SK-N-SH (cell line): ENCODE data around the gene ZNF346. TPM values are rescaled to one million over a fixed set of nuclear protein-coding genes. Genes with fewer than 3 reads are reported as not detected.

Experiments
- CTCF ChIA-PET: fragments of 300-600, 350-600 bp; formaldehyde crosslinking; extraction: SDS; loops from one replicate; lab custom pipeline; 2021; lab: Yijun Ruan, JAX
- POLR2A ChIA-PET: fragments of 350-600 bp; sonication (Branson Sonifier 250); formaldehyde crosslinking; extraction: SDS; loops from one replicate; lab custom pipeline; 2020; ENCODE audit warnings: antibody characterized with exemption, inconsistent platforms; lab: Yijun Ruan, JAX
- DNase-seq: peaks from one replicate; pipeline ENCODE4 v3.0.0; 2012
- H2AFZ ChIP-seq: fragments of 200-600 bp; sonication (generic); 2 replicates; pipeline ENCODE4 v1.8.1; 2016; ENCODE audit warnings: antibody characterized with exemption, mild to moderate bottlenecking, low read depth
- H3F3A ChIP-seq: fragments of 200-600 bp; sonication (generic); replicated peaks from 2 replicates; pipeline ENCODE3; 2016; ENCODE audit warnings: antibody characterized with exemption, mild to moderate bottlenecking; ENCODE audit not compliant: insufficient read depth
- H3K27ac ChIP-seq, 2 experiments: fragments of 200-500 bp in 1 of 2; fragments of 200-600 bp in 1 of 2; sonication (Bioruptor generic) in 1 of 2; sonication (generic), shearing (Covaris generic) in 1 of 2; 2 replicates each; pipeline versions ENCODE4 v1.5.1 to v1.6.1; 2014 to 2016; ENCODE audit warnings: low read depth in 2 of 2, inconsistent platforms in 1 of 2, low read length in 1 of 2, mild to moderate bottlenecking in 1 of 2, mixed read lengths in 1 of 2
- H3K27me3 ChIP-seq: fragments of 200-600 bp; sonication (generic), shearing (Covaris generic); 2 replicates; pipeline ENCODE4 v1.6.1; 2016; ENCODE audit warnings: mixed run types; ENCODE audit not compliant: insufficient read depth
- H3K36me3 ChIP-seq, 2 experiments: fragments of 200-500 bp in 1 of 2; fragments of 200-600 bp in 1 of 2; sonication (Bioruptor generic) in 1 of 2; sonication (generic) in 1 of 2; replicated peaks in 1 of 2; 2 replicates each; pipeline versions ENCODE3 to v1.5.1; 2014 to 2016; ENCODE audit warnings: low read length in 1 of 2, mild to moderate bottlenecking in 1 of 2; ENCODE audit not compliant: insufficient read depth in 2 of 2, control insufficient read depth in 1 of 2
- H3K4me1 ChIP-seq, 2 experiments: fragments of 200-500 bp in 1 of 2; fragments of 200-600 bp in 1 of 2; sonication (Bioruptor generic) in 1 of 2; sonication (generic), shearing (Covaris generic) in 1 of 2; 2 replicates each; pipeline versions ENCODE4 v1.5.1 to v1.6.1; 2014 to 2016; ENCODE audit warnings: low read depth in 1 of 2, low read length in 1 of 2, mixed run types in 1 of 2; ENCODE audit not compliant: insufficient read depth in 2 of 2, control insufficient read depth in 1 of 2
- H3K4me2 ChIP-seq: fragments of 200-600 bp; sonication (generic), shearing (Covaris generic); 2 replicates; pipeline ENCODE4 v1.6.1; 2017; ENCODE audit warnings: mixed run types
- H3K4me3 ChIP-seq, 2 experiments: fragments of 200-500 bp in 1 of 2; fragments of 200-600 bp in 1 of 2; sonication (Bioruptor generic) in 1 of 2; sonication (generic), shearing (Covaris generic) in 1 of 2; 2 replicates each; pipeline versions ENCODE4 v1.5.1 to v1.8.1; 2014 to 2016; ENCODE audit warnings: low read depth in 2 of 2, inconsistent platforms in 1 of 2, low read length in 1 of 2, mild to moderate bottlenecking in 1 of 2, mixed read lengths in 1 of 2, moderate library complexity in 1 of 2
- H3K79me2 ChIP-seq: fragments of 200-600 bp; sonication (generic); 2 replicates; pipeline ENCODE4 v1.8.1; 2017; ENCODE audit warnings: mild to moderate bottlenecking; ENCODE audit not compliant: insufficient read depth
- H3K9ac ChIP-seq: fragments of 200-600 bp; sonication (generic); 2 replicates; pipeline ENCODE4 v1.6.1; 2017; ENCODE audit warnings: mixed run types
- H3K9me2 ChIP-seq: fragments of 200-600 bp; sonication (generic); 2 replicates; pipeline ENCODE4 v1.6.1; 2017; ENCODE audit warnings: mixed run types
- H3K9me3 ChIP-seq: fragments of 200-600 bp; sonication (generic); 2 replicates; pipeline ENCODE4 v1.6.1; 2017; ENCODE audit warnings: mixed run types, mild to moderate bottlenecking, moderate library complexity
- H4K20me1 ChIP-seq: fragments of 200-600 bp; sonication (generic); 2 replicates; pipeline ENCODE4 v1.6.1; 2017; ENCODE audit warnings: mild to moderate bottlenecking, mixed run types; ENCODE audit not compliant: insufficient read depth
- ELF1 ChIP-seq: IDR thresholded peaks from 2 replicates; pipeline ENCODE4 v1.4.0; 2012
- FOXJ3 ChIP-seq: sonication (generic); formaldehyde crosslinking; IDR thresholded peaks from 2 replicates; pipeline ENCODE4 v1.5.1; 2020; ENCODE audit warnings: mild to moderate bottlenecking, missing genetic modification reagents
- GABPA ChIP-seq: IDR thresholded peaks from 2 replicates; pipeline ENCODE4 v1.4.0; 2012; ENCODE audit warnings: low read depth, mild to moderate bottlenecking
- GATA2 ChIP-seq: sonication (generic); formaldehyde crosslinking; IDR thresholded peaks from 2 replicates; pipeline ENCODE4 v1.5.0; 2020; ENCODE audit warnings: mild to moderate bottlenecking, missing genetic modification reagents
- MXI1 ChIP-seq: IDR thresholded peaks from 2 replicates; pipeline ENCODE4 v1.6.1; 2012; ENCODE audit warnings: mild to moderate bottlenecking, low read depth, low read length, improper control_type of control experiment
- NFIC ChIP-seq: IDR thresholded peaks from 2 replicates; pipeline ENCODE4 v1.4.0; 2012; ENCODE audit warnings: borderline replicate concordance
- NRF1 ChIP-seq: IDR thresholded peaks from 2 replicates; pipeline ENCODE4 v1.6.1; 2012; ENCODE audit warnings: low read depth, mild to moderate bottlenecking, low read length
- RFX5 ChIP-seq: IDR thresholded peaks from 2 replicates; pipeline ENCODE4 v1.6.1; 2012; ENCODE audit warnings: mild to moderate bottlenecking, improper control_type of control experiment, low read length
- SIN3A ChIP-seq: IDR thresholded peaks from 2 replicates; pipeline ENCODE4 v1.6.1; 2012; ENCODE audit warnings: low read depth, mild to moderate bottlenecking, low read length, moderate library complexity, borderline replicate concordance
- TAF1 ChIP-seq: IDR thresholded peaks from 2 replicates; pipeline ENCODE4 v1.6.1; 2012; ENCODE audit warnings: low read depth, mild to moderate bottlenecking, low read length, moderate library complexity, borderline replicate concordance
- YY1 ChIP-seq: IDR thresholded peaks from 2 replicates; pipeline ENCODE4 v1.4.0; 2012; ENCODE audit warnings: low read depth, mild to moderate bottlenecking
- WGBS: methylation state at CpG from one replicate; pipeline ENCODE4 v1.1.6; 2017; ENCODE audit warnings: low lambda C conversion rate; 5-methylcytosine and 5-hydroxymethylcytosine counted together
- polyA plus RNA-seq, 3 experiments: library from polyadenylated mRNA; depleted of rRNA; stranded (reverse); fragments of >200 nt; gene quantifications; 2 replicates each; pipeline ENCODE4 v1.2.3, GENCODE V29; 2012
- TF ChIP-seq, protein P1 (sequence below): IDR thresholded peaks from 2 replicates; pipeline ENCODE4 v1.4.0; 2012; ENCODE audit warnings: low read depth
- TF ChIP-seq, protein P2 (sequence below): fragments of 150-350 bp; IDR thresholded peaks from 2 replicates; pipeline ENCODE4 v1.6.1; 2016; ENCODE audit warnings: mild to moderate bottlenecking, low read depth, low read length
- TF ChIP-seq, protein P3 (sequence below): IDR thresholded peaks from 2 replicates; pipeline ENCODE4 v1.6.1; 2012; ENCODE audit warnings: mild to moderate bottlenecking, low read depth, low read length, moderate library complexity

ZNF346 gene
- polyA plus RNA-seq, 1 of the 3 experiments (the other 2 are of a cell fraction) = 15.1 TPM

DNA sequence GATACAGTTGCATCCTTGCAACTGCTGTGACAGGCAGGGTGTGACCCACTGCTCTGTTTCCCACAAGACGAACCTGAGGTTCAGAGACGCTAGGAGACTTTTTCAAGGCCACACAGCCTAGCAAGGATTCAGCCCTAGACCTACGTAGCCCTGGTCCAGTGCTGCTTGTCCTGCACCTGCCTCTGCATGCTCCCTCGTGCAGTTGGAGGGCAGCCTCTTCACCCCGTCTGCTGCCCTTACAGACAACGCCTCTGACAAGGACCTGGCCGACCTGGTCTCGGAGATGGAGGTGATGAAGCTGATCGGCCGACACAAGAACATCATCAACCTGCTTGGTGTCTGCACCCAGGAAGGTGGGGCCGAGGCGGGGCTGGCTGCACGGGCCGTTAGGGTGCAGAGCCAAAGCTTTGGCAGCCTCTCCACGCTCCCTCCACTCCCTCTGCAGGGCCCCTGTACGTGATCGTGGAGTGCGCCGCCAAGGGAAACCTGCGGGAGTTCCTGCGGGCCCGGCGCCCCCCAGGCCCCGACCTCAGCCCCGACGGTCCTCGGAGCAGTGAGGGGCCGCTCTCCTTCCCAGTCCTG lies 72.7 kb downstream of the ZNF346 start:
- Histone ChIP-seq H3K79me2 (no peaks in the 10 kb centered on the region), H3K9me2 (no peaks in the 10 kb centered on the region), H3K27ac (no peak overlapping the region), H3K4me1 (peaks cover 0 to 16% of the 10 kb centered on the region in 2 experiments; a peak in 1 of 4 replicates), H3K4me3 (no peak overlapping the region), H3K4me2 (no peak overlapping the region), H3F3A (no peaks in the 10 kb centered on the region), H3K9me3 (no peaks in the 10 kb centered on the region), H3K9ac (no peak overlapping the region), H4K20me1 (no peaks in the 10 kb centered on the region), H2AFZ (no peak overlapping the region), H3K36me3 (no peaks in the 10 kb centered on the region), H3K27me3 (no peaks in the 10 kb centered on the region)
- ChIA-PET POLR2A (interaction anchor here (1.6 kb wide), 1 partner anchor 9 kb away, joined by 5 read pairs; the partner anchor contains the start of gene FGFR4), CTCF (interaction anchor here (4.0 to 8.5 kb wide), 2 partner anchors 16 to 23 kb away, joined by 20 to 69 read pairs; no protein-coding TSS in a partner anchor)
- TF ChIP-seq YY1 = no peak
- no peak for TF ChIP-seq SIN3A
- TF ChIP-seq TAF1 = no peak
- TF ChIP-seq NRF1 = no peak
- TF ChIP-seq, protein P1, sequence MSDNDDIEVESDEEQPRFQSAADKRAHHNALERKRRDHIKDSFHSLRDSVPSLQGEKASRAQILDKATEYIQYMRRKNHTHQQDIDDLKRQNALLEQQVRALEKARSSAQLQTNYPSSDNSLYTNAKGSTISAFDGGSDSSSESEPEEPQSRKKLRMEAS = no peak
- TF ChIP-seq NFIC = no peak
- TF ChIP-seq RFX5 = no peak
- TF ChIP-seq, protein P2, sequence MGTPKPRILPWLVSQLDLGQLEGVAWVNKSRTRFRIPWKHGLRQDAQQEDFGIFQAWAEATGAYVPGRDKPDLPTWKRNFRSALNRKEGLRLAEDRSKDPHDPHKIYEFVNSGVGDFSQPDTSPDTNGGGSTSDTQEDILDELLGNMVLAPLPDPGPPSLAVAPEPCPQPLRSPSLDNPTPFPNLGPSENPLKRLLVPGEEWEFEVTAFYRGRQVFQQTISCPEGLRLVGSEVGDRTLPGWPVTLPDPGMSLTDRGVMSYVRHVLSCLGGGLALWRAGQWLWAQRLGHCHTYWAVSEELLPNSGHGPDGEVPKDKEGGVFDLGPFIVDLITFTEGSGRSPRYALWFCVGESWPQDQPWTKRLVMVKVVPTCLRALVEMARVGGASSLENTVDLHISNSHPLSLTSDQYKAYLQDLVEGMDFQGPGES = no peak
- TF ChIP-seq, protein P3, sequence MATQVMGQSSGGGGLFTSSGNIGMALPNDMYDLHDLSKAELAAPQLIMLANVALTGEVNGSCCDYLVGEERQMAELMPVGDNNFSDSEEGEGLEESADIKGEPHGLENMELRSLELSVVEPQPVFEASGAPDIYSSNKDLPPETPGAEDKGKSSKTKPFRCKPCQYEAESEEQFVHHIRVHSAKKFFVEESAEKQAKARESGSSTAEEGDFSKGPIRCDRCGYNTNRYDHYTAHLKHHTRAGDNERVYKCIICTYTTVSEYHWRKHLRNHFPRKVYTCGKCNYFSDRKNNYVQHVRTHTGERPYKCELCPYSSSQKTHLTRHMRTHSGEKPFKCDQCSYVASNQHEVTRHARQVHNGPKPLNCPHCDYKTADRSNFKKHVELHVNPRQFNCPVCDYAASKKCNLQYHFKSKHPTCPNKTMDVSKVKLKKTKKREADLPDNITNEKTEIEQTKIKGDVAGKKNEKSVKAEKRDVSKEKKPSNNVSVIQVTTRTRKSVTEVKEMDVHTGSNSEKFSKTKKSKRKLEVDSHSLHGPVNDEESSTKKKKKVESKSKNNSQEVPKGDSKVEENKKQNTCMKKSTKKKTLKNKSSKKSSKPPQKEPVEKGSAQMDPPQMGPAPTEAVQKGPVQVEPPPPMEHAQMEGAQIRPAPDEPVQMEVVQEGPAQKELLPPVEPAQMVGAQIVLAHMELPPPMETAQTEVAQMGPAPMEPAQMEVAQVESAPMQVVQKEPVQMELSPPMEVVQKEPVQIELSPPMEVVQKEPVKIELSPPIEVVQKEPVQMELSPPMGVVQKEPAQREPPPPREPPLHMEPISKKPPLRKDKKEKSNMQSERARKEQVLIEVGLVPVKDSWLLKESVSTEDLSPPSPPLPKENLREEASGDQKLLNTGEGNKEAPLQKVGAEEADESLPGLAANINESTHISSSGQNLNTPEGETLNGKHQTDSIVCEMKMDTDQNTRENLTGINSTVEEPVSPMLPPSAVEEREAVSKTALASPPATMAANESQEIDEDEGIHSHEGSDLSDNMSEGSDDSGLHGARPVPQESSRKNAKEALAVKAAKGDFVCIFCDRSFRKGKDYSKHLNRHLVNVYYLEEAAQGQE = no peak
- no peak for TF ChIP-seq ELF1
- no peak for TF ChIP-seq FOXJ3
- TF ChIP-seq GABPA = no peak
- TF ChIP-seq GATA2 = no peak
- no peak for TF ChIP-seq MXI1
- WGBS = 74% methylated on average over 10 of the region's 28 CpGs
- no peak for DNase-seq
